Measurements from ENCODE around the gene KCNQ1.
A peak's percentile ranks its signal among the peaks of the same experiment; 100 is the strongest.

Gene KCNQ1

DNA sequence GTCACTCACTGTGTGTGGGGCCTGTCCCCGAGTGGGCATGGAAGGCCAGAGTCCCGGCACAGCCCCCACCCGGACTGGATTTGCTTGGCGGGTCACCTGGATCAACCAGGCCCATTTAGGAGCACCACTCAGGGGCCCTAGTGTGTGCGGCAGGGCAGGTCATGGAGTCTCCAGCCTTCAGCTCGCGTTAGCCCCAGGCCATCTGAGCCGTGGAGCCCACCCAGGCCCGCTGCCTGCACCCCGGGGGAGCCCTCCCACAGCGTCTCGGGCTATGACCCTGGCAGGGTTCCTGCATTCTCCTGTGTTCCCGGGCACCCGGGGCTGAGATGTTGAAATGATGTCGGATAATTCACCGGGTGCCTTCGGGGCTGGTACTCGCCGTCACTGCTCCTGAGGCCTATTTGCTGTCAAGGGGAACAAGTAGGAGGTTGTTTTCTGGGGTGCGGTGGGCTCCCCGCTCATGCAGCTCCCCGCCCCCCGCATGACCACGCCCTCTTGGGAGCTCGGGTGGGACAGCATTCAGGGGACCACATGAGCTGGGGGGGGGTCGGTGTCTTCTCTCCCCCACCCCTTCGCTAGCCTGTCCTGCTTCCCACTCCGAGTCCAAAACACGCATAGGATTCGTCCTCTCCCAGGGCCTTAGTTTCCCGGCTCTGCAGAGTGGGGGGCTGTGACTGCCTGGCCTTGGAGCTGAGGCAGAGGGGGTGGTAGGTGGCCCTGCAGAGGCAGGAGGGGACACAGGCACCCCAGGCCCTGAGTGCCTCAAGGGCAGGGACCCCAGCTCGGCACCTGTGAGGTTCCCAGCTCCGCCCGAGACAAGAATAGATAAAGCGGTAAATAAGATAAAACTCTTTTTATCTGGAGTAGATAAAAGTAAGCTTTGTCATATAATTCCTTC, 77.2 kb downstream of the KCNQ1 start:
- DNase-seq: no peak

DNA sequence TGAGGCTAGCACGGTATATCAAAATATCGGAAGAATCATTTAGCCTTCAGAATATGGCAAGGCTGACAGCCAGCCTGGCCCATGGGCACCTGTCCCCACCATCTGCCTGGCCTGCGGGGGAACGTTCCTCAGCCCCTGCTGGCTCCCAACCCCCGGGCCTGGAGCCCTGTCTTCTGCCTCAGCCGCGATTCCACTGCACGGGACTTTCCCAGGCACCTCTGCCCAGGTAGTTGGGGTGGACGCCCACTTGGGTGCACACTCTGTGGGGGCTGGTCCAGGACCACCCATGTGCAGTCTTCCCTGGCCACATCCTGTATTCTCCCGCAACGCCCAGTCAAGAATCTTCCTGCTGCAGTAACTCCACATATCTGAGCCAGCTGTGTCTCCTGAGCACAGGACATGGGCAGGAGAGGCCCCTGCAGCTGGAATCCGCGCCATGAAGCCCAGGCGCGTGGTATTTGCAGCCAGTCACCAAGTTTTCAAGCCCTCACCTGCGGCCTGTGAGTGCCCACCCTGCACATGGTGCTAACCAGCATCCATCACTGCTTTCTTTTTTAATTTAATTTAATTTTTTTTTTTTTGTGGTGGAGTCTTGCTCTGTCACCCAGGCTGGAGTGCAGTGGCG, 77.9 kb downstream of the KCNQ1 start:
- DNase-seq: no peak

GRCh38 chr11:2523821-2524391, 79.1 kb downstream of the KCNQ1 start:
- no peak for DNase-seq

- DNase-seq: no peak
Measured at GRCh38 chr11:2524446-2525165, 79.8 kb downstream of the KCNQ1 start.

DNA sequence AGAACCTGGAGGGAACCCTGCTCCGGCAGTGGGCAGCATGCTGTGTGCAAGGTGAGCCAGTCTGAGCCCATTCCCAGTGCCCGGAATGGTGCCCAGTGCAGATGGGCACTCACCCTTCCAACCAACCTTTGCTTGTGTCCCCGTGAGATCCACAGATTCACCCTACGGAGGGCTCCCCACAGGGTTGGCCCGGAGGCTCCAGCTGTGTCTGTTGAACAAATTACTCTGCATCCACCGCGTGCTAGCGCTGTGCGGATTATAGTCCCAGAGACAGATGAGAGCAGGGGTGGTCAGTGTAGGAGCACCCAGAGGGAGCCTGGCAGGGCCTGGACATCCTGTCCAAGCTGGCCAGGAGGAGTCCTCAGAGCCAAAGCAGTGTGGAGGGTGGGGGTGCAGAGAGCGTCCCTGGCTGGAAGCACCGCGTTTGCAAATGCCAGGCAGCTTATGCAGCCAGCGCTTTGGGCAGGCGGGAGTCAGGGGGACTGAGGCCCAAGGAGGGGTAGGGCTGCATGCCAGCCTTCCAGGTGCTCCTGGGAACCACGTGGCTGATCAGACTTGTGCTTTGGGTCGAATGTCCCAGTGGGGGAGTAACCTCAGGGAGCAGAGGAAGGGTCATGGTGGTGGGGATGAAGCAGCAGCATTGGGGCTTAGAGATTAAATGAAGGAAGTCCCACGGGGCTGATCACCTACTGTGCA, 80.5 kb downstream of the KCNQ1 start:
- DNase-seq: no peak

DNA sequence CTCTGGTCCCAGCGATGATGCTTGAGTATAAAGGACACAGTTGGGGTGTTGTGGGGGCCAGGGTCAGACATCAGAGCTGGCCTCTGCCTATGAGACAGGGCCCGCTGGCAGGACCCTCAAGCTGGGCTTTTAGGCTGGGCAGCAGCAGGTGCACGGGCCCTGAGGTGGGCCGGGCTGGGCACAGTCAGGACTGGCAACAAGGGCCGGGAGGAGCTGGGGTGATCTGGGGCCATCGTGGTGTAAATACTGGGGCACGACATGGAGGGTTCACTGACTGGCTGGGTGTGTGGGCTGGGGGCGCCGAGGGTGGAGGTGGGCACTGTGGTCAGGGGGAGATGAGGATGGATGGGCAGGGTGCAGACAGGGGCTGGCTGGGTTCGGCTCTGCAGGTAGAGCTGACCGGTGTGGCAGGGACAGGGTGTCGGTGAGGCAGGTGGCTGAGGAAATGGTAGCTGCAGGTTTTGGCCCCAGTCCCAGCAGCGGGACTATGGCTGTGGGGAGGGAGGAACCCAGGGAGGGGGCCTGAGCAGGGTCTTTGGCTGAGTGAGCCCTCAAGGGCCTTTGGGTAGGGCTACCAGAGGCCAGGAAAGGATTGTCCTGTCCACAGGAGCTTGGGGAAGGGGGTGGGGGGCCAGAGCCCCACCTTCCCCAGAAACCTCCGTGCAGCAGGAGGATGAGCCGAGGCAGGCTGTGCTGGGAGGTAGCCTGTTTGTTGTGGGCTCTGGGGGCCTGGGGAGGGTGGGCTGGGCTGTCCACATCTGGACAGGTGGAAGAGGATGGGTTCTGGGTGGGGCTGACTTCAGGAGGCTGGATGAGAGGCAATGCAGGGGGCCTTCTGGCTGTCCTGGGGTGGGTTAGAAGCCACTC, 81.4 kb downstream of the KCNQ1 start:
- no peak for DNase-seq

- peak in 3 of 56 donors; percentile 30 to 44 (median 32) for DNase-seq
Measured at GRCh38 chr11:2526808-2527381, 82.1 kb downstream of the KCNQ1 start.

- no peak for DNase-seq
Measured at GRCh38 chr11:2527621-2528291, 82.9 kb downstream of the KCNQ1 start.

GRCh38 chr11:2528301-2529050, 83.7 kb downstream of the KCNQ1 start:
- no peak for DNase-seq

GRCh38 chr11:2529173-2529572, 84.4 kb downstream of the KCNQ1 start:
- DNase-seq: no peak

- DNase-seq: no peak
Measured at GRCh38 chr11:2529636-2530035, 84.8 kb downstream of the KCNQ1 start.

GRCh38 chr11:2530131-2530854, 85.5 kb downstream of the KCNQ1 start:
- no peak for DNase-seq

DNA sequence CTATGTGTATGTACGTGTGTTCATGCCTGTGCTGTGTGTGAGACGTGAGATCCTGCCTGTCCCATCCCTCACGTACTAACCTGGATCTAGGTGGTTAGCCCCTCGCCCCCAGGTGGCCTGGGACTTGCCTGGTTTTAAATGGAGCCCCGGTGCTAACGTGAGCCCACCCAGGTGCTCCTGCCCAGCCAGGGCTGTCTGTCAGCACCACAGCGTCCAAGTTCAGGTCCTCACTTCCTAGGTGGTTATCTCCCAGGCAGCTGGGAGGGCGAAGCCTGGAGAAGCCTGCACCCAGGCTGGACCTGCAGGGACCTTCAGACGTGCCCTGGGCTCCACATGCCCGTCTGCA, 86.0 kb downstream of the KCNQ1 start:
- DNase-seq: no peak

DNA sequence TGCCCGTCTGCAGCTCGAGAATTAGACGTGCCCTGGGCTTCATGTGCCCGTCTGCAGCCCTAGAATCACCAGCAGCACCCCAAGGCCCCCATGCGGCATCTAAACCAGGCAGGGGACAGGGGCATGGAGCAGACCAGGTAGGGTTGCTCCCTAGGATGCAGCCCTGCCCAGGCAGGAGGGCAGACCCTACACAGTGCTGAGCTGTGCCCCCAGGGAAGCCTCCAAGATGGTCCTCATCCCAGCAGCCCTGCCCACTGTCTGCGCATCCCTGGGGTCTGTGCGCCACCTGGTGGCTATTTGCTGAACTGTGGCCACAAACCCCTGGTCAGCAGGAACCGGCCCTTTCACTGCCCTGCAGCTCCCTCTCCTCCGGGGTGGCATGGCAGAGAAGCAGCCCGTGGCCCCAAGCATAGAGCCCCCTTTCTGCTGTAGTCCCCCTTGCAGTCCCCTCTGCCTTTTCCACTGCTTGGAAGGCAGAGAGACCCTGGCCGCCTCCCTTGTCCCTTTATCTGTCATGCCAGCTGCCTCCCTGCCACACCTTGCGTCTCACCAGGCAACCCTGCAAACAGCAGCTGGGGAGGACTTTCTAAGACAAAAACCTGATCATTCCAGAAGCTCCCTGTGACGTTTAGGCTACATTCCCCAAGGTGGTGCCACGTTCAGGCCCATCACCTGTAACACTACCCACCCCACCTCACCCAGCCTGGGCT, 86.6 kb downstream of the KCNQ1 start:
- DNase-seq: peak in 46 of 56 donors; percentile 12 to 84 (median 48)

GRCh38 chr11:2531987-2532703, 87.3 kb downstream of the KCNQ1 start:
- no peak for DNase-seq

Data from amygdala (tissue), 56 donors.